ENCODE data around the gene IGFBP6. TPM values are rescaled to one million over a fixed set of nuclear protein-coding genes. Genes with fewer than 3 reads are reported as not detected.

IGFBP6 gene
- total and polyA plus RNA-seq, 9 of the 15 experiments (the other 6 are each of a cell fraction or from before 2014, with no cell fraction given) = 0.15 to 1.4 (median 0.54) TPM

DNA sequence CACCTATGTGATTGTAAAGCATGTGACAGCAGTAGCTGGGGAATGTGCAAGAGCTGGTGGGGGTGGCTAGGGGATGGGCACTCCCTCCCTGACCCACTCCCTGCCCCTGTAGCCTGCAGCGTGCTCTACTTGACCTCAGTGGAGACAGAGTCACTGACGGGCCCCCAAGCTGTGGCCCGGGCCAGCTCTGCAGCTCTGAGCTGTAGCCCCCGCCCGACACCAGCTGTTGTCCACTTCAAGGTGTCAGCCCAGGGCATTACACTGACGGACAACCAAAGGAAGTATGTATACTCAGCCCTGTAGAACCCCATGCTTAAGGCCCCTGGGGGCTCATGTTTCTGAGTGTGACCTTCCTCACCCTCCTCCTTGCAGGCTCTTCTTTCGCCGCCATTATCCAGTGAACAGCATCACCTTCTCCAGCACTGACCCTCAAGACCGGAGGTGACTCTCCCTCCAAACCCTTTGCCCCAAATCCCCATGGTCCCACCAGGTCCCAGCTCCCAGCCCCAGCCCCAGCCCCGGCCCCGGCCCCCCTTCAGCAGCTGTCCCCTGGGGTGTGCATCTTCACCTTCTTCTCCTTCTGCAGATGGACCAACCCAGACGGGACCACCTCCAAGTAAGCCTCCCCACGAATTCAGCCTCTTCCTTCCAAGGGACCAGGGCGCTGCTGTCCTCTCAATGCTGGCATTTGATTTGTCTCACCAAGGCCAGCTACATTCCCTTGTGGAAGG is 34.3 kb upstream of the IGFBP6 start (continued):
- TF ChIP-seq MIER1 (IDR thresholded peaks at IDR 0.05; ENCODE audit: low read depth) (no peak), TCF3 (CRISPR knock-in tag; IDR thresholded peaks at IDR 0.05) (no peak), ARID4B (CRISPR knock-in tag; IDR thresholded peaks at IDR 0.05) (no peak)
